ENCODE measurements around the gene MIDN. TPM values are rescaled to one million over a fixed set of nuclear protein-coding genes. Genes with fewer than 3 reads are reported as not detected.

MIDN gene
- total RNA-seq, 1 experiment from 2014 or later = 118 TPM

- no peak overlapping the region for H3K4me3 ChIP-seq (ENCODE audit: low read depth in 2 of 2, low read length in 2 of 2)
- ATAC-seq = no peak
- peaks cover 53% of the 10 kb centered on the region for H3K4me1 ChIP-seq (ENCODE audit: control insufficient read depth, insufficient read depth, low read length)
- peak overlapping the region; percentile 39; the same call in 1 of the 2 replicates for H3K27ac ChIP-seq (ENCODE audit: low read length)
- H3K9me3 ChIP-seq (ENCODE audit: control insufficient read depth, insufficient read depth, low read depth, low read length) = no peaks in the 10 kb centered on the region
- no peak for DNase-seq (ENCODE audit: low read depth, low spot score)
- intact Hi-C loops (cut with micrococcal nuclease; ENCODE audit: unreplicated experiment) (no loop called here), in situ Hi-C loops (cut with HindIII; ENCODE audit: low pct_unique_long_range_greater_than_20kb, low sequenced_read_pairs) (no loop called here)
- no peaks in the 10 kb centered on the region; the same call in 1 of the 2 replicates for H3K36me3 ChIP-seq (ENCODE audit: control insufficient read depth, insufficient read depth, low read length)
- POLR2A ChIA-PET = interaction anchor here (0.6 kb wide), 1 partner anchor 930 kb away, joined by 4 read pairs; no protein-coding TSS in a partner anchor
- no peaks in the 10 kb centered on the region for H3K27me3 ChIP-seq (ENCODE audit: control insufficient read depth, insufficient read depth, low read length)
- CTCF ChIA-PET = interaction anchor here (0.6 kb wide), 1 partner anchor 24 kb away, joined by 3 read pairs; no protein-coding TSS in a partner anchor
- TF ChIP-seq SIN3A (IDR thresholded peaks at IDR 0.05; ENCODE audit: borderline replicate concordance, insufficient read depth, low read depth, low read length) = no peak
- no peak for TF ChIP-seq REST (IDR thresholded peaks at IDR 0.05; ENCODE audit: insufficient read depth in 1 of 2, low read depth in 2 of 2, low read length in 1 of 2)
- no peak for TF ChIP-seq POLR2AphosphoS5 (IDR thresholded peaks at IDR 0.05; ENCODE audit: low read depth, low read length)
- TF ChIP-seq CTCF (IDR thresholded peaks at IDR 0.05) = no peak
- no peak for TF ChIP-seq TCF7L2 (IDR thresholded peaks at IDR 0.05; ENCODE audit: low read depth, low read length)
- BruUV-seq (replicated peaks) = no TSS peak
These were observed 36.7 kb upstream of the MIDN start for GRCh38 chr19:1211494-1212234.

GRCh38 chr19:1213391-1214286, 34.7 kb upstream of the MIDN start:
- Histone ChIP-seq H3K27ac (ENCODE audit: low read length) (peak overlapping the region; percentile 88), H3K27me3 (ENCODE audit: control insufficient read depth, insufficient read depth, low read length) (no peaks in the 10 kb centered on the region), H3K4me1 (ENCODE audit: control insufficient read depth, insufficient read depth, low read length) (peaks cover 59% of the 10 kb centered on the region), H3K36me3 (ENCODE audit: control insufficient read depth, insufficient read depth, low read length) (no peaks in the 10 kb centered on the region; the same call in 1 of the 2 replicates), H3K4me3 (ENCODE audit: low read depth in 2 of 2, low read length in 2 of 2) (peak overlapping the region in 1 of 2 experiments; percentile 26; a peak in 2 of 4 replicates), H3K9me3 (ENCODE audit: control insufficient read depth, insufficient read depth, low read depth, low read length) (no peaks in the 10 kb centered on the region)
- ChIA-PET POLR2A (no interaction called here), CTCF (no interaction called here)
- TF ChIP-seq TCF7L2 (IDR thresholded peaks at IDR 0.05; ENCODE audit: low read depth, low read length) = no peak
- TF ChIP-seq SIN3A (IDR thresholded peaks at IDR 0.05; ENCODE audit: borderline replicate concordance, insufficient read depth, low read depth, low read length) = no peak
- no peak for TF ChIP-seq REST (IDR thresholded peaks at IDR 0.05; ENCODE audit: insufficient read depth in 1 of 2, low read depth in 2 of 2, low read length in 1 of 2)
- no peak for TF ChIP-seq POLR2AphosphoS5 (IDR thresholded peaks at IDR 0.05; ENCODE audit: low read depth, low read length)
- TF ChIP-seq CTCF (IDR thresholded peaks at IDR 0.05) = no peak
- in situ Hi-C loops (cut with HindIII; ENCODE audit: low pct_unique_long_range_greater_than_20kb, low sequenced_read_pairs) = no loop called here
- no TSS peak for BruUV-seq (replicated peaks)
- DNase-seq (ENCODE audit: low read depth, low spot score) = no peak
- ATAC-seq = peak; percentile 59
- intact Hi-C loops (cut with micrococcal nuclease; ENCODE audit: unreplicated experiment) = no loop called here

Measured in Panc1 (cell line).